Panc1 (cell line): ENCODE results near the gene SH3D21.

Experiments used
- CTCF ChIP-seq: fragments of 450-650 bp; IDR thresholded peaks from 2 replicates; pipeline ENCODE4 v1.5.1; 2017; ENCODE audit warnings: mild to moderate bottlenecking
- POLR2AphosphoS5 ChIP-seq: IDR thresholded peaks from 2 replicates; pipeline ENCODE4 v1.6.1; 2012; ENCODE audit warnings: mild to moderate bottlenecking, low read depth, low read length, moderate library complexity
- REST ChIP-seq, 2 experiments: IDR thresholded peaks; 2 replicates each; pipeline ENCODE4 v1.6.1; 2011 to 2012; ENCODE audit warnings: low read depth in 2 of 2, control low read depth in 1 of 2, low read length in 1 of 2, mild to moderate bottlenecking in 1 of 2, moderate library complexity in 1 of 2; ENCODE audit not compliant: insufficient read depth in 1 of 2

- TF ChIP-seq CTCF (no peak), REST (IDR thresholded peaks at IDR 0.05; ENCODE audit: insufficient read depth in 1 of 2, low read depth in 2 of 2, low read length in 1 of 2) (no peak), POLR2AphosphoS5 (no peak)
Observed at GRCh38 chr1:36307601-36308330, 1.6 kb downstream of the SH3D21 start.
